Right atrium auricular region (tissue), 2 donors: ENCODE data around the gene ITGB7. TPM values are rescaled to one million over a fixed set of nuclear protein-coding genes. Genes with fewer than 3 reads are reported as not detected.
"Not testable (repeated sequence)": the region's sequence is repeated elsewhere in the genome, so short reads cannot be mapped to it uniquely, and the experiment has no call there.

Experiments
- DNase-seq: peaks from one replicate; pipeline ENCODE4 v3.0.0-alpha.2; 2019; ENCODE audit warnings: low spot score
- H3K27ac ChIP-seq, 2 donors: fragments of 200-600 bp; sonication (generic); 1 replicate in 1 of 2; 2 replicates in 1 of 2; pipeline ENCODE4 v1.5.1; 2016 to 2019
- H3K27me3 ChIP-seq, 2 donors: fragments of 200-600 bp; sonication (generic); one replicate each; pipeline versions ENCODE4 v1.5.1 to v1.6.0; 2017 to 2019
- H3K36me3 ChIP-seq: fragments of 200-600 bp; sonication (generic); one replicate; pipeline ENCODE4 v1.5.1; 2016
- H3K4me1 ChIP-seq, 2 donors: fragments of 200-600 bp; sonication (generic); one replicate each; pipeline versions ENCODE4 v1.5.1 to v1.6.0; 2017 to 2019
- H3K4me3 ChIP-seq, 2 donors: fragments of 200-600 bp; sonication (generic); 1 replicate in 1 of 2; 2 replicates in 1 of 2; pipeline ENCODE4 v1.5.1; 2017 to 2019; ENCODE audit warnings: mild to moderate bottlenecking in 1 of 2, moderate library complexity in 1 of 2
- H3K9me3 ChIP-seq, 2 donors: fragments of 200-600 bp; sonication (generic); one replicate each; pipeline ENCODE4 v1.5.1; 2019
- total RNA-seq, 2 donors: library from RNA; depleted of rRNA; stranded (reverse); fragments of >200 nt; gene quantifications; one replicate each; pipeline ENCODE4 v1.1.0, GENCODE V29; 2016
- TF ChIP-seq, protein P1 (sequence below), 2 donors: fragments of 200-600 bp; sonication (generic); IDR thresholded peaks; one replicate each; pipeline ENCODE4 v1.5.1; 2019; ENCODE audit warnings: antibody characterized with exemption in 2 of 2

Gene ITGB7
- total RNA-seq, 2 donors from 2014 or later: 0.47 TPM; not detected in 1

GRCh38 chr12:53205747-53206419 lies 1.2 kb downstream of the ITGB7 start:
- Histone ChIP-seq H3K27ac (no peak overlapping the region), H3K9me3 (no peaks in the 10 kb centered on the region), H3K4me1 (peaks cover 0 to 6% of the 10 kb centered on the region in 2 donors), H3K36me3 (peaks cover 5% of the 10 kb centered on the region), H3K27me3 (no peaks in the 10 kb centered on the region), H3K4me3 (no peak overlapping the region)
- TF ChIP-seq, protein P1, sequence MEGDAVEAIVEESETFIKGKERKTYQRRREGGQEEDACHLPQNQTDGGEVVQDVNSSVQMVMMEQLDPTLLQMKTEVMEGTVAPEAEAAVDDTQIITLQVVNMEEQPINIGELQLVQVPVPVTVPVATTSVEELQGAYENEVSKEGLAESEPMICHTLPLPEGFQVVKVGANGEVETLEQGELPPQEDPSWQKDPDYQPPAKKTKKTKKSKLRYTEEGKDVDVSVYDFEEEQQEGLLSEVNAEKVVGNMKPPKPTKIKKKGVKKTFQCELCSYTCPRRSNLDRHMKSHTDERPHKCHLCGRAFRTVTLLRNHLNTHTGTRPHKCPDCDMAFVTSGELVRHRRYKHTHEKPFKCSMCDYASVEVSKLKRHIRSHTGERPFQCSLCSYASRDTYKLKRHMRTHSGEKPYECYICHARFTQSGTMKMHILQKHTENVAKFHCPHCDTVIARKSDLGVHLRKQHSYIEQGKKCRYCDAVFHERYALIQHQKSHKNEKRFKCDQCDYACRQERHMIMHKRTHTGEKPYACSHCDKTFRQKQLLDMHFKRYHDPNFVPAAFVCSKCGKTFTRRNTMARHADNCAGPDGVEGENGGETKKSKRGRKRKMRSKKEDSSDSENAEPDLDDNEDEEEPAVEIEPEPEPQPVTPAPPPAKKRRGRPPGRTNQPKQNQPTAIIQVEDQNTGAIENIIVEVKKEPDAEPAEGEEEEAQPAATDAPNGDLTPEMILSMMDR (IDR thresholded peaks at IDR 0.05): no peak
- no peak for DNase-seq

DNA sequence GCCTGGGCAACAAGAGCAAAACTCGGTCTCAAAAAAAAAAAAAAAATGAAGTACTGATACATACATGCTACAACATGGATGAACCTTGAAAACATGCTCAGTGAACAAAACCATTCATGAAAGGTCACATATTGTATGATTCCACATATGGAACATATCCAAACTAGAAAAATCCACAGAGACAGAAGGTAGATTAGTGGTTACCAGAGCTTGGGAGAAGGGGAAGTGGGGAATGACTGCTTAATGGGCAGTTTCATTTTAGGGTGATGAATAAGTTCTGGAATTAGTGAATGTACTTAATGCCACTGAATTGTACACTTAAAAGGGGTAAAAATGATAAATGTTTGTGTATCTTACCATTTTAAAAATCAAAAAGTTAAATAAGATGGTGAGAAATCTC lies 2.7 kb downstream of the ITGB7 start:
- Histone ChIP-seq H3K27ac (no peak overlapping the region), H3K36me3 (no peaks in the 10 kb centered on the region), H3K4me1 (peaks cover 0 to 6% of the 10 kb centered on the region in 2 donors), H3K9me3 (no peaks in the 10 kb centered on the region), H3K4me3 (no peak overlapping the region), H3K27me3 (no peaks in the 10 kb centered on the region)
- TF ChIP-seq, protein P1 (IDR thresholded peaks at IDR 0.05): no peak
- DNase-seq: no peak

DNA sequence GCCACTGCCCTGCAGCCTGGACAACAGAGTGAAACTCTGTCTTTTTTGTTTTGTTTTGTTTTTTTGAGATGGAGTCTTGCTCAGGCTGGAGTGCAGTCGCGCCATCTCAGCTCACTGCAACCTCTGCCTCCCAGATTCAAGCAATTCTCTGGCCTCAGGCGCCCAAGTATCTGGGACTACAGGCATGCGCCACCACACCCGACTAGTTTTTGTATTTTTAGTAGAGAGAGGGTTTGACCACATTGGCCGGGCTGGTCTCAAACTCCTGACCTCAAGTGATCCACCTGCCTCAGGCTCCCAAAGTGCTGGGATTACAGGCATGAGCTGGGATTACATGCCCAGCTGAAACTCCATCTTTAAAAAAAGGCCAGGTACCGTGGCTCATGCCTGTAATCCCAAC lies 4.7 kb downstream of the ITGB7 start:
- not testable (repeated sequence) for DNase-seq, H3K27me3 ChIP-seq, H3K4me3 ChIP-seq, H3K27ac ChIP-seq, H3K36me3 ChIP-seq, H3K9me3 ChIP-seq
- H3K4me1 ChIP-seq: peaks cover 0 to 10% of the 10 kb centered on the region in 2 donors

DNA sequence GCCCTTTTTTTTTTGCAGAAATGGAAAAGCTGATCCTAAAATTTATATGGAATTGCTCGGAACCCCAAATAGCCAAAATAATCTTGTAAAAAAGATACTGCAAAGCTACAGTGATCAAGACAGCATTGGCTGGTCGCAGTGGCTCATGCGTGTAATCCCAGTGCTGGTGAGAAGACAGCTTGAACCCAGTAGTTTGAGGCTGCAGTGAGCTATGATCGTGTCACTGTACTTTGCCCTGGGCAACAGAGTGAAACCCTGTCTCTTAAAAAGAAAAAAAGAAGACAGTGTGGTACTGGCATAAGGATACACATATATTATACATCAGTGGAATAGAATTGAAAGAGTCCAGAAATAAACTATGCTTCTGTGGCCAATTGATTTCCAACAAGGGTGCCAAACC lies 5.4 kb downstream of the ITGB7 start:
- H3K36me3 ChIP-seq: no peaks in the 10 kb centered on the region
- no peak overlapping the region for H3K4me3 ChIP-seq
- no peak for DNase-seq
- H3K27ac ChIP-seq: no peak overlapping the region
- TF ChIP-seq, protein P1 (IDR thresholded peaks at IDR 0.05): no peak
- peaks cover 0 to 11% of the 10 kb centered on the region in 2 donors for H3K4me1 ChIP-seq
- no peaks in the 10 kb centered on the region for H3K9me3 ChIP-seq
- H3K27me3 ChIP-seq: no peaks in the 10 kb centered on the region

GRCh38 chr12:53201177-53201541 lies 5.9 kb downstream of the ITGB7 start:
- no peaks in the 10 kb centered on the region for H3K36me3 ChIP-seq
- H3K27ac ChIP-seq: no peak overlapping the region
- H3K4me1 ChIP-seq: peaks cover 0 to 11% of the 10 kb centered on the region in 2 donors
- H3K9me3 ChIP-seq: no peaks in the 10 kb centered on the region
- no peaks in the 10 kb centered on the region for H3K27me3 ChIP-seq
- no peak overlapping the region for H3K4me3 ChIP-seq
- TF ChIP-seq, protein P1 (IDR thresholded peaks at IDR 0.05): no peak
- no peak for DNase-seq

- Histone ChIP-seq H3K9me3 (no peaks in the 10 kb centered on the region), H3K36me3 (no peaks in the 10 kb centered on the region), H3K27me3 (no peaks in the 10 kb centered on the region), H3K4me3 (no peak overlapping the region), H3K4me1 (peaks cover 0 to 11% of the 10 kb centered on the region in 2 donors), H3K27ac (no peak overlapping the region)
- no peak for DNase-seq
- TF ChIP-seq, protein P1 (IDR thresholded peaks at IDR 0.05): no peak
These were observed 6.4 kb downstream of the ITGB7 start for GRCh38 chr12:53200458-53201176.
